Hippocampal formation (tissue), 2 donors: ENCODE measurements around the gene MYLK2.

Experiments used
- DNase-seq, 2 donors: peaks; one replicate each; lab custom pipeline; 2025; lab: John Stamatoyannopoulos, UW

The MYLK2 gene

GRCh38 chr20:31872406-31872805 lies 53.2 kb downstream of the MYLK2 start:
- no peak for DNase-seq

GRCh38 chr20:31875671-31876070 lies 56.5 kb downstream of the MYLK2 start:
- no peak for DNase-seq

GRCh38 chr20:31877684-31878083 lies 58.5 kb downstream of the MYLK2 start:
- no peak for DNase-seq

GRCh38 chr20:31879143-31879987 lies 60.2 kb downstream of the MYLK2 start:
- DNase-seq: peak; percentile 87 to 91

GRCh38 chr20:31881945-31882344 lies 62.8 kb downstream of the MYLK2 start:
- DNase-seq: no peak

- DNase-seq: no peak
Observed at GRCh38 chr20:31883829-31884228, 64.7 kb downstream of the MYLK2 start.
